DND-41 (cell line): ENCODE results near the gene DEF6.
A peak's percentile ranks its signal among the peaks of the same experiment; 100 is the strongest.
"Not testable (repeated sequence)": the region's sequence is repeated elsewhere in the genome, so short reads cannot be mapped to it uniquely, and the experiment has no call there.

Experiments
- ATAC-seq: fragments of 200-7000 bp; cut with Tn5 transposase; 3 replicates; pipeline ENCODE4 v1.9.1; 2021; ENCODE audit warnings: low read depth; ENCODE audit not compliant: insufficient read depth
- DNase-seq: peaks from one replicate; pipeline ENCODE4 v3.0.0-alpha.2; 2020
- H2AFZ ChIP-seq: 2 replicates; pipeline ENCODE4 v1.6.0; 2012; ENCODE audit warnings: low read depth, low read length
- H3K27ac ChIP-seq: 2 replicates; pipeline ENCODE4 v1.5.1; 2012; ENCODE audit warnings: low read length, inconsistent platforms
- H3K27me3 ChIP-seq: fragments of 200-600 bp; sonication (generic); 2 replicates; pipeline ENCODE4 v1.6.0; 2012; ENCODE audit warnings: low read length, mild to moderate bottlenecking, inconsistent platforms; ENCODE audit not compliant: insufficient read depth, poor library complexity
- H3K36me3 ChIP-seq: 2 replicates; pipeline ENCODE4 v1.5.1; 2012; ENCODE audit warnings: low read length, inconsistent platforms; ENCODE audit not compliant: insufficient read depth
- H3K4me1 ChIP-seq: 2 replicates; pipeline ENCODE4 v1.5.1; 2012; ENCODE audit warnings: mild to moderate bottlenecking, low read length; ENCODE audit not compliant: insufficient read depth
- H3K4me2 ChIP-seq: 2 replicates; pipeline ENCODE4 v1.6.0; 2012; ENCODE audit warnings: mild to moderate bottlenecking, moderate library complexity, low read length, inconsistent platforms; ENCODE audit not compliant: insufficient read depth
- H3K4me3 ChIP-seq, 2 experiments: fragments of 200-600 bp in 1 of 2; shearing (Covaris generic) in 1 of 2; 2 replicates each; pipeline ENCODE4 v1.5.1; 2012 to 2016; ENCODE audit warnings: inconsistent platforms in 2 of 2, low read length in 2 of 2, mild to moderate bottlenecking in 2 of 2, low read depth in 1 of 2, moderate library complexity in 1 of 2
- H3K79me2 ChIP-seq: 2 replicates; pipeline ENCODE4 v1.6.0; 2012; ENCODE audit warnings: low read length, inconsistent platforms; ENCODE audit not compliant: insufficient read depth
- H3K9ac ChIP-seq: 2 replicates; pipeline ENCODE4 v1.6.0; 2012; ENCODE audit warnings: low read depth, mild to moderate bottlenecking, inconsistent platforms, low read length, moderate library complexity
- H3K9me3 ChIP-seq: 2 replicates; pipeline ENCODE4 v1.5.1; 2012; ENCODE audit warnings: low read length, moderate library complexity, mild to moderate bottlenecking, inconsistent platforms; ENCODE audit not compliant: insufficient read depth, severe bottlenecking
- H4K20me1 ChIP-seq: 2 replicates; pipeline ENCODE4 v1.6.0; 2012; ENCODE audit warnings: low read length; ENCODE audit not compliant: insufficient read depth
- EZH2 ChIP-seq: IDR thresholded peaks from 3 replicates; pipeline ENCODE4 v1.6.1; 2012; ENCODE audit warnings: borderline replicate concordance, low read depth, mild to moderate bottlenecking, moderate library complexity, low read length, inconsistent platforms; ENCODE audit not compliant: severe bottlenecking
- TF ChIP-seq, protein P1 (sequence below): IDR thresholded peaks from 2 replicates; pipeline ENCODE4 v1.5.1; 2012; ENCODE audit warnings: borderline replicate concordance, low read length, moderate library complexity, mild to moderate bottlenecking; ENCODE audit not compliant: poor library complexity, severe bottlenecking; ENCODE audit errors: extremely low read depth

DEF6 gene

DNA sequence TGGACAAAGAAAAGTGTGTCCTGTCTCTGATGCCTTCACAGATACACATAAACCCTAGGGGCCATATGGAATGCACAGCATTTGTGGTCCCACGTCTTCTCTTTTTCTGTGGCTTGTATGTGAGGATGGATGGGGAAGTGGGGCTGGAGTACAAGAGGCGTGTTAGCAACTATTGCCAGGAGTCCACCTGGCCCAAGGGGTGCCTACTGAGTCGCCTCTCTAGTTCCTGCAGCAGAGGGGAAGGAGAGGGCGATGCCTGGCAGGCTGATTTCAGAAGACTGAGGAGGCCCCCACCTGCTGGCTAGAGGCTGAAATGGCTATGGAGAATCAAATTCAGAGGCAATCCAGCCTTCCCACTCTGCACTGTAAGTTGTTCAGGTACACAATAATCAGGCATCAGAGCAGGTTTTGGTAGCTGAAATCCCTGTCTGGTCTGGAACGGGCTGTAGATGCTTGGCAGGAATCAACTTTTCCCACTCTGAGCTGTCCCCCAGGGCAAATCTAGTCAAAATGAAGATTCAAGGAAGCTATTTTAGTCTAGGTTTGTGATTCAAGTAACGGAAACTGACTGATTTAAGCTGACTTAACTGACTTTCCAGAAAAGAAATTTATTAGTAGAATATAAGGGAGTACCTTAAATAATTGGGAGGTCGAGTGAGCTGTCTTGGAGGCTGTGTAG is 29.9 kb downstream of the DEF6 start:
- peaks cover 18% of the 10 kb centered on the region for H3K36me3 ChIP-seq
- H2AFZ ChIP-seq = no peak overlapping the region
- no peak overlapping the region for H3K9ac ChIP-seq
- no peaks in the 10 kb centered on the region for H3K4me1 ChIP-seq
- DNase-seq (peak; percentile 70), ATAC-seq (peak; percentile 92)
- no peak for TF ChIP-seq EZH2
- TF ChIP-seq, protein P1, sequence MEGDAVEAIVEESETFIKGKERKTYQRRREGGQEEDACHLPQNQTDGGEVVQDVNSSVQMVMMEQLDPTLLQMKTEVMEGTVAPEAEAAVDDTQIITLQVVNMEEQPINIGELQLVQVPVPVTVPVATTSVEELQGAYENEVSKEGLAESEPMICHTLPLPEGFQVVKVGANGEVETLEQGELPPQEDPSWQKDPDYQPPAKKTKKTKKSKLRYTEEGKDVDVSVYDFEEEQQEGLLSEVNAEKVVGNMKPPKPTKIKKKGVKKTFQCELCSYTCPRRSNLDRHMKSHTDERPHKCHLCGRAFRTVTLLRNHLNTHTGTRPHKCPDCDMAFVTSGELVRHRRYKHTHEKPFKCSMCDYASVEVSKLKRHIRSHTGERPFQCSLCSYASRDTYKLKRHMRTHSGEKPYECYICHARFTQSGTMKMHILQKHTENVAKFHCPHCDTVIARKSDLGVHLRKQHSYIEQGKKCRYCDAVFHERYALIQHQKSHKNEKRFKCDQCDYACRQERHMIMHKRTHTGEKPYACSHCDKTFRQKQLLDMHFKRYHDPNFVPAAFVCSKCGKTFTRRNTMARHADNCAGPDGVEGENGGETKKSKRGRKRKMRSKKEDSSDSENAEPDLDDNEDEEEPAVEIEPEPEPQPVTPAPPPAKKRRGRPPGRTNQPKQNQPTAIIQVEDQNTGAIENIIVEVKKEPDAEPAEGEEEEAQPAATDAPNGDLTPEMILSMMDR = peak; percentile 75
- no peaks in the 10 kb centered on the region for H4K20me1 ChIP-seq
- no peak overlapping the region for H3K4me3 ChIP-seq
- H3K27ac ChIP-seq = no peak overlapping the region
- no peaks in the 10 kb centered on the region for H3K79me2 ChIP-seq
- H3K9me3 ChIP-seq = no peaks in the 10 kb centered on the region
- H3K27me3 ChIP-seq = no peaks in the 10 kb centered on the region
- no peak overlapping the region for H3K4me2 ChIP-seq

DNA sequence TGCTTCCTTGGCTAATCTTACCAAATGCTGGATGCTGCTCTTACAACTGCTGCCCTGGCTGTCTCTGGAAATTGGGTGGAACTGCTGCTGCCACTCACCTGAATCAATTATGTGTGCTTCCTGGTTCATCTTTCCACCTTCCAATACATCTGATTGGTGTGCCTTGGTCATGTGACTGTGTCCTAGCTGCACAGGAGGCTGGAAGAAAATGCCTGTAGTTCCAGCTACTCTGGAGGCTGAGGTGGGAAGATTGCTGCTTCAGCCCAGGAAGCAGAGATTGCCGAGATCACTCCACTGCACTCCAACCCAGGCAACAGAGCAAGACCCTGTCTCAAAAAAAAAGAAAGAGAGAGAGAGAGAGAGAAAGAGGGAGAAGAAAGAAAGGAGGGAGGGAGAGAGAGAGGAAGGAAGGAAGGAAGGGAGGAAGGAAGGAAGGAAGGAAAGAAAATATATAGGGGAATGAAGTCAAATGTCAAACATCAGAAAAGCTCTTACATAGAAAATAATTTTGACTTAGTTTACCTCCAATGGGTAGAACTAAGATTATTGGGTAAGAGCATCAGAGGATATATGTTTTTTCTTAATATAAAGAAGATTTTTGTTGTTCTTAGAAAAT is 30.6 kb downstream of the DEF6 start:
- Histone ChIP-seq H3K9ac (no peak overlapping the region), H4K20me1 (no peaks in the 10 kb centered on the region), H3K27ac (no peak overlapping the region), H3K9me3 (no peaks in the 10 kb centered on the region), H3K4me2 (no peak overlapping the region), H3K36me3 (peaks cover 12% of the 10 kb centered on the region; the same call in 1 of the 2 replicates), H3K4me3 (no peak overlapping the region), H3K4me1 (no peaks in the 10 kb centered on the region), H3K79me2 (no peaks in the 10 kb centered on the region), H2AFZ (no peak overlapping the region), H3K27me3 (no peaks in the 10 kb centered on the region)
- DNase-seq (no peak), ATAC-seq (no peak)
- no peak for TF ChIP-seq EZH2
- TF ChIP-seq, protein P1 = no peak

DNA sequence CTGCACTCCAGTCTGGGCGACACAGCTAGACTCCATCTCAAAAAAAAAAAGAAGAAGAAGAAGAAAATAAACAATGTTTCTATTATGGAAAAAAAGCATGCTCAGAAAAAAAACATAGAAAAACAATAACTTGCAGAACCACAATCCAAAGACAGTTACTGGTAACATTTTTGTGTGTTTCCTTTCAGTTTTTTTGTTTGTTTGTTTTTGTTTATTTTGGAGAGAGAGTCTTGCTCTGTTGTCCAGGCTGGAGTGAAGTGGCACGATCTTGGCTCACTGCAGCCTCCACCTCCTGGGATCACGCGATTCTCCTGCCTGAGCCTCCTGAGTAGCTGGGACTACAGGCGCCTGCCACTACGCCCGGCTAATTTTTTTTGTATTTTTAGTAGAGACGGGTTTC is 31.3 kb downstream of the DEF6 start:
- H3K79me2 ChIP-seq, H3K36me3 ChIP-seq, DNase-seq, ATAC-seq, H3K4me1 ChIP-seq, H4K20me1 ChIP-seq, H2AFZ ChIP-seq, H3K27ac ChIP-seq, H3K4me3 ChIP-seq, H3K9ac ChIP-seq, H3K4me2 ChIP-seq, H3K27me3 ChIP-seq, H3K9me3 ChIP-seq: not testable (repeated sequence)

DNA sequence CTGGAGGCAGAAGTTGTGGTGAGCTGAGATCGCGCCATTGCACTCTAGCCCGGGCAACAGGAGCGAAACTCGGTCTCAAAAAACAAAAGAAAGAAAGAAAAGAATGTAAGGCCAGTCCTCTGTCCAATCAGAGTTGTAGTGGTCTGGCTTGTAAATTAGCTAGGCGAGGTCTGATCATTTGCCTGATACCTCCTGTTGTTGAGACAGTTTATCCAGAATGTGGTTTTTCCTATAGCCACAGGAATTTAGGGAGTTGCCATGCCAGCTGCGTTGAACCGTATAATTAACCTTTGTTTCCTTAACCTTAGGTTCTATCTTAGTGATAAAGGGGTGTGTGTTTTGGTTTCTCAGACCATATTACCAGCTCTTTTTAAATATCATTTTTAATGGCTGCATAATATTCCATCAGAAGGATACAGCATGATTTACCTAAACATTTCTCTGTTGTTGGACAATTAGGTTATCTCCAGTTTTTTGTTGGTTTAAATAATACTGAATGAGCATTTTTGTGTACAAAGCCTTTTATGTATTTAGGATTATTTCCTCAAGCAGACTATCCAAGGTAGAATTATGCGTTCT is 33.0 kb downstream of the DEF6 start:
- ATAC-seq = no peak
- DNase-seq = no peak

More for the DNA sequence above, 33.0 kb downstream of the DEF6 start:
- H3K9me3 ChIP-seq = no peaks in the 10 kb centered on the region
- H2AFZ ChIP-seq = no peak overlapping the region
- no peak overlapping the region for H3K9ac ChIP-seq
- no peak overlapping the region for H3K4me3 ChIP-seq
- no peak overlapping the region for H3K4me2 ChIP-seq
- H3K27me3 ChIP-seq = no peaks in the 10 kb centered on the region
- no peaks in the 10 kb centered on the region for H3K36me3 ChIP-seq
- H4K20me1 ChIP-seq = no peaks in the 10 kb centered on the region
- H3K4me1 ChIP-seq = no peaks in the 10 kb centered on the region
- TF ChIP-seq, protein P1 = no peak
- TF ChIP-seq EZH2 = no peak
- H3K27ac ChIP-seq = no peak overlapping the region
- H3K79me2 ChIP-seq = no peaks in the 10 kb centered on the region
